CD4-positive, alpha-beta T cell treated with Interleukin-6 for 4 hours (primary cell): ENCODE results near the gene SLC12A7.

Experiments used
- DNase-seq: peaks from one replicate; pipeline ENCODE4 v3.0.0-alpha.2; 2020; ENCODE audit warnings: mixed read lengths

The SLC12A7 gene

DNA sequence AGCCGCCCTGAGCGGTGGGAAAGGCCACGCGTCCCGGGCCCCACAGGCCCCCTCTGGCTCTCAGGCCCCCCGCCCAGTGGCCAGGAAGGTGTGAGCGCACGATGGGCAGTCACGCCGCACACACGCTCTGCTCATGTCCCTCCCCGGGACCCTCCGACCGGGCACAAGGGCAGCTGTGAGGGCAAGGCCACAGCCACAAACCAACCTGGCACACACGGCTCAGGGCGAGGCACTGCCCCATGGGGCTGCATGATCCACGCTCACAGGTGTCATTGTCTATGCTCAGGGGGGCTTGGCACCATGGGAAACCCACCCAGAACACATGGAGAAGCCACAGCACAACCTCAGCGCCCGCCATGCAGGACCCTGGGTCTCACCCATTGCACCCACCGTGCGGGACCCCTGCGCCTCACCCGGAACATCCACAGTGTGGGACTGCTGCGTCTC lies 51.3 kb downstream of the SLC12A7 start:
- no peak for DNase-seq

DNA sequence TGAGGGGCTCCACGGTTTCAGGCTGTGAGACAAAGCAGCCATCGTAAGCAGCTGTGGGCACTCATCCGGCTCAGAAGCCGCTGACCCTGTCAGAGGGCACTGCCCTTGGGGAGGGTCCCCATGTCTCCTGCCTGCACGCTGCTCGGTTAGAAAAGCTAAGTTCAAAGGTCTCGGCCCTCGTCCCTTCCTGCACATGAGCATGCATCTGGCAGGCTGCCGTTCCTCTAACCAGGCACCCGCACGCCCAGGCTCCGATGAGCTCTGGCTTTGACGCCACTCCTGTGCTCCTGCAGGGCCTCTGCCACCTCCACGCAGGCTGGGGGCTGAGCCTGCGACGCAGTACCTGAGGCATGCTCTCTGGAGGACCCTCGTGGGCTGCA lies 52.0 kb downstream of the SLC12A7 start:
- no peak for DNase-seq

DNA sequence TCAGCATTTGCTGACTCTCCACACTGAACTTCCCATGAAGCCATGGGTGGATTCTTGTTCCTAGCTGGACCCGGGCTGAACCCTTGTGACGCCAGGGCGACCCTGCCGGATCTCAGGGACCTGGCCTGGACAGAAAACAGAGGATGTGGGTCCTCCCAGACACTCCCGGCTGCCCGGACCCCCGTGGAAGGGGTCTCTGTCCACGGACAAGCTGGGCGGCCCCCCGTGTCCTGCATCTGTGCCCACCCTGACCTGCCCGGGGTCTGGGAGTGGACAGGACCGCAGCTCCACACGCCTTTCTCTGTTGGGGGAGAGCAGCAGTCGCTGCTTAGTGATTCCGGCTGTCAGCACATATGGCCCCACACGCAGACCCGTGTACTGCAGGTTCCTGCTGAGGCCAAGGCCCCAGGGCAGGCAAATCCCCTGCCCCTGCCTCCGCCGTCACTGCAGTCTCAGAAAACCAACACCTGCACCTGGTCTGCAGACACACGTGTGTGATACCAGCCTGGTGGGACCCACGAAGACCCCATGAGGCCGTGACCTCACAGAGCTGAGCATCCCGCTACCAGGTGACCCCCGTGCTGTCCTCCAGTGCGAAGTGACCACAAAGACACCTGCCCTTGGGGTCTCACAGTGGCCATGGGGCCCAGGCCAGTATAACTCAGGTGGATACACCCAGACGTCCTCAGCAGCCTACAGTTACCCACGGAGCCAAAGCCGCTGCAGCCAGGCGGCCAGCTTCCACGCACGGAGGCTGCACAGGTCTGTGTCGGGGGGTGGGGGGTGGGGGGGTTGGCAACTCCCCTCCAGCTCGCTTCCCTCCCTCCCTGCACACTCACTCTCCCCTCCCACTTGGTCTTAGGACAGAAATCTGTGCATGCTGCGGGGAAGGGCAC lies 52.6 kb downstream of the SLC12A7 start:
- no peak for DNase-seq

- no peak for DNase-seq
Measured at GRCh38 chr5:1058083-1058945, 53.5 kb downstream of the SLC12A7 start.

DNA sequence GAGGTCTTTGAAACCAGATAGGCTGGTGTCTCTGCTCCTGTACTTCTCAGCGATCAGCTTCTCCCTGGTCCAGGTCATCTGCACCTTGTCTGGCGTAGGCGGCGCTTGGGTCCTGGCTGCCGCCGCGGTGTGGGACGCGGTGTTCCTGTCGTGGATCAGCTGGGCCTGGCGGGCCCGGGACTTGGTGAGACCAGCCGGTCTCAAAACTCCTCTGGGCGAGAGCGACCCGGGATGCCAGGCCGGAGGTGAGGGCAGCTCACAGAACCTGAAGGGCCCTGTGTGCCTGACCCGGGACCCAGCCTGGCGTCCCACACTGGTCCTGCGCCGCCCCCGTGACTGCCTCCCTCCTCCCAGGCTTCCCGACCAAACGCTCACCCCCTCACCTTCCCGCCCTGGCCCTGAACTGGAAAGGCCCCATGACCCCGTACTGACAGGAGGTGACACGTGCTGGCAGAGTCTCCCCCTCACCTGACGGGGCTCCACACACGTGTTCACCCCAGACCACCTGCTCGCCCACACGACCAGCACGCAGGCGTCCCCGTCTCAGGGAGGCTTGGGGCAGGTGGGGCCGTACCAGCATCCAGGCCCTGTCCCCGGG lies 54.3 kb downstream of the SLC12A7 start:
- DNase-seq: no peak

GRCh38 chr5:1056611-1057484 lies 55.0 kb downstream of the SLC12A7 start:
- no peak for DNase-seq

DNA sequence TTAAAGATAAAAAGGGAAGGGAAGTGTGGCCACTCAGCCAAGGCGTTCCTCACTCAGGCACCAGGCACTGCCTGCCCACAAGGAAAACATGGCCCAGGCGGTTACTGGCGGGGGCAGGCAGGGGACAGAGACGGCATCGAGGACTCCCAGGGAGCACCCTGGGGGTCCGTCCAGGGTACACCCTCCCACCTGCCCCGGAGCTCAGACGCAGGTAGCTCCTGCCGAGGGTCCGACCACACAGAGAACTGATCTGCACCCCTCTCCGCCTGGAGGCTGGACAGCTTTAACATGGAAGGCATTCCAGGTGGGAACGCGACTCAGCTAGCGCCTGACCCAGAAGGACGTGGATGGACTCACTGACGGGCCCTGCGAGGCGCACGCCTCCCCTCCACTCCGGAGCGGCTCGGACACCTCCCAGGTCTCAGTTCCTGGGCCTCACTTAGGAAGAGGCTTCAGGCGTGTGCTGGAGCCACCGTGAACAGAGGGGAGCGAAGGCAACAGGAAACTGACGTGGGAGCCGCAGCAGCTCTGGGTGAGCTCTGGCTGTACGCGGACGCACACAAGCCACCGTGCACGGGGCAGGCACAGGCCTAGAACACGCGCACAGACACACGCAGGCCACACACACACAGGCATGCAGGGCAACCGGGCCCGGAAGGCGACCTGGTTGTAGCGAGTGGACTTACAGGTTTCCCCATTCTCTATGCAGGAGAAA lies 55.8 kb downstream of the SLC12A7 start:
- DNase-seq: no peak

- no peak for DNase-seq
Measured at GRCh38 chr5:1054799-1055775, 56.8 kb downstream of the SLC12A7 start.

DNA sequence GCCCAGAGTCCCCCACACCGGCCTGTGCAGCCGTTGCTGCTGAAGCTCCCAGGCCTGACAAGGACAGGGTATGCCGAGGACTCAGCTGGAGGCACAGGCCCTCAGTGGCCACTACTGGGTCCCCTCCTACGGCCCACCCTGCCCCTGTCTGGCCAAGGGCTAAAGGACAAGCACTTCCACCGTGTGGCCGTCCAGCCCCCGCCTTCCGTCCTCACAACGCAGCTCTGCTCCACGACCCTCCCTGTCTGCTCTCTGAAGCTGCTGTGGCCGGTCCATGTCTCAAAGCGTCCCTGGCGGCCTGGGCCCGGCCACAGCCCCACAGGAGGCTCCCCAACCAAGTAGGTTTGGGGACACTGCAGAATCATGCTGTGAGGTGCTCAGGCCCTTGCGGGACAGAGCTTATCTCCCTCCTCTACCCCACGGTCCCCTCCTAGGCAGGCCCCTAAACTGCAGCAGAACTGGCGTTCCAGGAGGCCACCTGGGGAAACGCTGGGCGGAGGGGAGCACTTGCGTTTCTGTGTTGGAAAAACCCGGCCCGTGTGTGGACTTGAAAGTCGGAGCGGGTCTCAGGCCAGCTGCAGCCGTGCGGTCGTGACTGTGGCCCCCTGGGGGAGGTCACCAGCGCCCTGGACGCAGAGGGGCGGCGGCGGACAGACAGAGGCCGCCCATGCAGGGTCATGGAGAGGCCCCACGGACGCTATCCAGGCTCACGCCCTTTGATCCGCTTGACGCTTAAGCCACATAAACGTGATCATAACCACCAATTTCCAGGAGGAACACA lies 57.7 kb downstream of the SLC12A7 start:
- DNase-seq: no peak

- no peak for DNase-seq
Measured at GRCh38 chr5:1053391-1054017, 58.4 kb downstream of the SLC12A7 start.

DNA sequence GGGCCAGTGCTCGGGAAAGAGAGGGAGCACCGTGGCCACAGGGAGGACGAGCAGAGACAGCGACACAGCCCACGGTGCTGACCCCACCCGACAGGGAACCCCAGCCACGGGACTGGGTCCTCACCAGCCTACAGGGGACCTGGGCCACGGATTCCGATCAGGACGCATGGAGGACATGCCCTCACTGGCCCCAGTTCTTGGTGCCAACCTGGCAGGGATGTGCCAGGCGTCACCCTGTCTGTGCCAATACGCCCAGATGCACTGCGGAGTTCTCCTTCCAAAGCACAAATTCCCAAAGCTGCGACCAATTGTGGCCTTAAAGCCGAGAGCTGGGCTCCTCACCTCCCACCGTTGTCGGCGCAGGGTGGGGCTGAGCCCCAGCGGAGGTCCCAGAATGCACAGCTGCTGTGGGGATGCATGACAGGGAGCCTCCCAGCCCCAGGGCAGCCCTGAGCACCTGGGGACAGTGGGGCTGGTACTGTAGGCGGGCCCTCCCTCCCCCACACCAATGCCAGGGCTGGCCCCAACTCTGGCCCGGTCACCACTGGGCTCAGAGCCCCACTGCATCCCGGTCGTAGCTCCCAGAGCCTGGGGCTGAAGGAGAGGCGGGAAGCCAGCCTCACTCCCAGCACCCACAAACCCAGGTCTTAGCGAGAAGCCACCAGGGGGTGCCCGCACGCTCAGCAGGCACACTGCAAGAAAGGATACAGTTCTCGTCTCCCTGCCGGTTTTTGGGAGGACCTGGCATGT lies 59.0 kb downstream of the SLC12A7 start:
- DNase-seq: no peak

- no peak for DNase-seq
Measured at GRCh38 chr5:1052076-1052475, 59.8 kb downstream of the SLC12A7 start.

DNA sequence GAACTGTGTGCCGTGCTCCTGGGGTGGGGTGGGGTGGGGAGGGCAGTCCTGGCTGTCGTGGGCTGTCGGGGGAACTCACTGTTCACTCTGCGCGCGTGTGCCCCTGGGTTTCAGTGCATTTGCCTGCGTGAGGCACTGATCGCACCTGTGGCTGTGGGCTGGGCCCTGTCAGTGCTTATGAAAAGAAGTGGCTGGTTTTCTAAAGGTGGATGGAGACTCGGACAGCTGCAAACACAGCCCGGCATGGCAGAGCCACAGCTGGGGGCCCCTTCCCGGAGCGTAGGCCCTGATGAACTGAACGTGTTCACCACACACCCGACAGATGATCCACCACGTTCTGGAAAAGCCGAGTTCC lies 60.5 kb downstream of the SLC12A7 start:
- no peak for DNase-seq

DNA sequence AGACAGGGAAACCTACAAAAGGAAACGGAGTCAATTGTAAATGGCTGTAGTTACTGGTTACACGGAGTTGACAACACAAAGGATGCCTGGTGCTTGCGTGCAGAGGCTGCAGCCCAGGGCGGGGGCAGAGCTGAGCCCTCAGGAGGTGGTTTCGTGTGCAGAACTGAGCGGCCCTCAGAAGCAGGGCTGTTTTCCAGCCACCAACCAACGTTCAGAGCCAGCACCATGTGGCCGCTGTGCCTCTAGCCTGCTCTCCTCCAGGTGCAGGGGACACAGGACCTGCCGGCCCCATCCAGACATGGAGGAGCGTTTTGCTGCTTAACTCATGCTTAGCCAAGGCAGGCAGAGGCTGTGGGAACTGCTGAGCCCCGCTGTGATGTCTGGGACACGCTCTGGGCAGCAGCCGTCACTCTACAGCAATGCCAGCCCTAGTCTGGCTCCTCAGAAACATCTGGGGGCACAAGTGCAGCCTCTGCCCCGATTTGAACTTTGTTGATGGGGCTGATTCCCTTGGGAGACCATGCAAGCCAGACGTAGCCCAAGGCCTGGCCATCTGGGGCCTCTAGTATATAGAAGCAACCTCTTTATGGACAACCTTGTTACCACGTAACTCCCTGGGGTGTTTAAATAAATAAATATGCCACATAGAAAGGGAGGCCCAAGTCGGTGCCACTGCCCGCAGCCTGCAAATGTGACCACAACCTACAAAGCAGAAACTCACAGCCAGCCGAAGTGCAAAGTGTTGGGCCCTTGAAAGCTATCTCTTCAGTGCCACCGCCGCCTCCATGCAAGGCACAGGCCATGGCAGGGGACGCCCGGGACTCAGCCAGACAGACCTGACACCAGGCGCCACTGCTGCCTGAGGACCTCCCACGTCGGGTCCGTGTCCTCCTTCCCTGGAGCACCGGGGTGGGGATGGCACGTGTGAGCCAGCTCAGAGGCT lies 61.2 kb downstream of the SLC12A7 start:
- DNase-seq: no peak

- DNase-seq: no peak
Measured at GRCh38 chr5:1048861-1049838, 62.7 kb downstream of the SLC12A7 start.

- no peak for DNase-seq
Measured at GRCh38 chr5:1048162-1048721, 63.6 kb downstream of the SLC12A7 start.
